Heart left ventricle (tissue), 16 donors: ENCODE measurements around the gene SPATA33. TPM values are rescaled to one million over a fixed set of nuclear protein-coding genes. Genes with fewer than 3 reads are reported as not detected.
A peak's percentile ranks its signal among the peaks of the same experiment; 100 is the strongest.

Source experiments
- ATAC-seq, 4 donors: fragments of 200-7000 bp; cut with Tn5 transposase; one replicate each; pipeline ENCODE4 v1.9.1; 2020 to 2022; ENCODE audit warnings: moderate library complexity in 4 of 4, mild to moderate bottlenecking in 3 of 4, moderate number of reproducible peaks in 1 of 4
- DNase-seq, 5 donors: peaks; one replicate each; pipeline ENCODE4 v3.0.0-alpha.2; 2020
- H3K27ac ChIP-seq, 12 donors: fragments of 200-600 bp; sonication (generic) in 4 of 12; one replicate each; pipeline versions ENCODE4 v1.5.0 to v1.8.0; 2016 to 2022; ENCODE audit warnings: mild to moderate bottlenecking in 2 of 12
- H3K27me3 ChIP-seq, 9 donors: fragments of 200-600 bp; sonication (generic) in 2 of 9; one replicate each; pipeline versions ENCODE4 v1.5.1 to v1.8.0; 2016 to 2022; ENCODE audit warnings: mild to moderate bottlenecking in 3 of 9
- H3K36me3 ChIP-seq, 9 donors: fragments of 200-600 bp; sonication (generic) in 2 of 9; one replicate each; pipeline versions ENCODE4 v1.5.0 to v1.8.0; 2018 to 2022; ENCODE audit warnings: mild to moderate bottlenecking in 2 of 9
- H3K4me1 ChIP-seq, 12 donors: fragments of 200-600 bp; sonication (generic) in 4 of 12; one replicate each; pipeline versions ENCODE4 v1.5.0 to v1.8.0; 2016 to 2022; ENCODE audit warnings: mild to moderate bottlenecking in 3 of 12
- H3K4me3 ChIP-seq, 12 donors: fragments of 200-600 bp; sonication (generic) in 4 of 12; one replicate each; pipeline versions ENCODE4 v1.5.0 to v1.8.0; 2017 to 2022; ENCODE audit warnings: mild to moderate bottlenecking in 9 of 12, moderate library complexity in 4 of 12
- H3K9me3 ChIP-seq, 12 donors: fragments of 200-600 bp; sonication (generic) in 4 of 12; one replicate each; pipeline versions ENCODE4 v1.5.0 to v1.8.0; 2016 to 2022; ENCODE audit warnings: mild to moderate bottlenecking in 1 of 12
- POLR2A ChIP-seq, 2 donors: fragments of 450-650 bp; IDR thresholded peaks; one replicate each; pipeline ENCODE4 v1.6.1; 2017; ENCODE audit warnings: antibody characterized with exemption in 2 of 2, mild to moderate bottlenecking in 2 of 2, moderate library complexity in 2 of 2
- WGBS, 4 donors: extraction: QIAGEN DNeasy Blood & Tissue Kit in 2 of 4; methylation state at CpG; one replicate each; pipeline versions ENCODE4 v1.1.5 to v1.1.7; 2013 to 2018; 5-methylcytosine and 5-hydroxymethylcytosine counted together
- intact Hi-C, 10 donors: fragments of 100-400 bp; cut with DNase I; formaldehyde crosslinking; loops; one replicate each; pipeline versions ENCODE4 v1.11.1 to v1.14.2; 2022
- polyA plus RNA-seq, 2 donors: library from polyadenylated mRNA; stranded (reverse); fragments of 200-250 nt; gene quantifications; one replicate each; pipeline ENCODE4 v1.2.3, GENCODE V29; 2013
- total RNA-seq, 9 donors: library from RNA; depleted of rRNA in 2 of 9; stranded (reverse); fragments of >200 nt in 2 of 9; fragmentation: NEBNext Ultra II Directional in 3 of 9; extraction: Animal tissue kit (Norgen Biotek cat#: 25700) in 3 of 9; gene quantifications; one replicate each; pipeline versions ENCODE4 v1.1.0 to v1.2.4, GENCODE V29; 2016 to 2023
- TF ChIP-seq, protein P1 (sequence below), 12 donors: fragments of 200-600 bp; sonication (generic) in 4 of 12; IDR thresholded peaks; one replicate each; pipeline versions ENCODE4 v1.5.0 to v1.8.0; 2018 to 2022; ENCODE audit warnings: antibody characterized with exemption in 12 of 12, mild to moderate bottlenecking in 5 of 12
- donor health status: ischemic (EF 13 %, LVEDD 7.1; RV severe dilation, severe dysfunction).
- donor health status: healthy with polysubstance abuse.
- donor health status: DM: no; HTN: yes; CAD: no.
- donor health status: DM: no; HTN: no; CAD: no.
- donor health status: ischemic (EF 25% LVEDD 6.9; RV normal size, moderate dysfunction).
- donor health status: ischemic (EF 25% LVEDD 5.7; RV mildly dilated, moderate dysfunction).
- donor health status: healthy.
- donor health status: DM: yes; HTN: yes; CAD: no.
- donor health status: ischemic (EF 35%, LVEDD 5.7; RV mildly dilated, moderate dysfunction).
- donor health status: nonischemic (EF 11% LVEDD 7.7; RV severe dilation, severe dysfunction).
- donor health status: DM: yes; HTN: yes; CAD: no.
- donor health status: PGD.
- donor health status: ischemic (EF 29% LVEDD 5.4; RV normal size, mild dysfunction).
- donor health status: nonischemic (EF 23%, LVEDD 6.1; RV moderate dilation, normal function).

The SPATA33 gene
- total and polyA plus RNA-seq, 11 donors: 0.94 to 5.1 (median 3.0) TPM

DNA sequence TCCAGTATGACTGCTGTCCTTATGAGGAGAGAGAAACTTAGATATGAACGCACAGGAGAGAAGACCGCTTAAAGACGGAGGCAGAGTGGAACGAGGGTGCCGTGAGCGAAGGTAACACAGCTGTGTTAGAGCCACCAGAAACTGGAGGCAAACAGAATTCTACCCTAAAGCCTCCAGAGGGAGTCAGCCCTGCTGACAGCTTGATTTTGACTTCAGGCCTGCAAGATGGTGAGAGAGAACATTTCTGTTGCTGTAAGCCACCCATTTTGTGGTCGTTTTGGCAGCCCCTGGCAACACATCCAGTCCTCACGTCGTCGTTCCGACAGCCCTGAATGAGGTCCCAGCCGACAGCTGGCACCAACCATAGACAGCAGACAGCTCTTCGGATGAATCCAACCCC is 46.6 kb downstream of the SPATA33 start:
- Histone ChIP-seq H3K36me3 (peaks cover 0 to 8% (median 0%) of the 10 kb centered on the region in 9 donors), H3K27me3 (no peaks in the 10 kb centered on the region), H3K4me1 (peaks cover 6 to 33% (median 24%) of the 10 kb centered on the region in 12 donors), H3K27ac (no peak overlapping the region), H3K4me3 (no peak overlapping the region), H3K9me3 (no peaks in the 10 kb centered on the region)
- intact Hi-C loops: loop anchor here in 6 of 10 donors (2.0 to 10.0 kb wide), 8 partner anchors 47 to 168 kb away; partner anchors contain the start of genes CHMP1A (in 1 of the 6), SPATA33 (in 1 of the 6) and TCF25 (in 1 of the 6)
- DNase-seq (peak in 1 of 5 donors; percentile 9), ATAC-seq (no peak)
- WGBS, 4 donors: 74 to 78% (median 77%) methylated on average over 12 to 13 of the region's 13 CpGs
- TF ChIP-seq POLR2A (IDR thresholded peaks at IDR 0.05): no peak
- TF ChIP-seq, protein P1, sequence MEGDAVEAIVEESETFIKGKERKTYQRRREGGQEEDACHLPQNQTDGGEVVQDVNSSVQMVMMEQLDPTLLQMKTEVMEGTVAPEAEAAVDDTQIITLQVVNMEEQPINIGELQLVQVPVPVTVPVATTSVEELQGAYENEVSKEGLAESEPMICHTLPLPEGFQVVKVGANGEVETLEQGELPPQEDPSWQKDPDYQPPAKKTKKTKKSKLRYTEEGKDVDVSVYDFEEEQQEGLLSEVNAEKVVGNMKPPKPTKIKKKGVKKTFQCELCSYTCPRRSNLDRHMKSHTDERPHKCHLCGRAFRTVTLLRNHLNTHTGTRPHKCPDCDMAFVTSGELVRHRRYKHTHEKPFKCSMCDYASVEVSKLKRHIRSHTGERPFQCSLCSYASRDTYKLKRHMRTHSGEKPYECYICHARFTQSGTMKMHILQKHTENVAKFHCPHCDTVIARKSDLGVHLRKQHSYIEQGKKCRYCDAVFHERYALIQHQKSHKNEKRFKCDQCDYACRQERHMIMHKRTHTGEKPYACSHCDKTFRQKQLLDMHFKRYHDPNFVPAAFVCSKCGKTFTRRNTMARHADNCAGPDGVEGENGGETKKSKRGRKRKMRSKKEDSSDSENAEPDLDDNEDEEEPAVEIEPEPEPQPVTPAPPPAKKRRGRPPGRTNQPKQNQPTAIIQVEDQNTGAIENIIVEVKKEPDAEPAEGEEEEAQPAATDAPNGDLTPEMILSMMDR (IDR thresholded peaks at IDR 0.05): no peak

DNA sequence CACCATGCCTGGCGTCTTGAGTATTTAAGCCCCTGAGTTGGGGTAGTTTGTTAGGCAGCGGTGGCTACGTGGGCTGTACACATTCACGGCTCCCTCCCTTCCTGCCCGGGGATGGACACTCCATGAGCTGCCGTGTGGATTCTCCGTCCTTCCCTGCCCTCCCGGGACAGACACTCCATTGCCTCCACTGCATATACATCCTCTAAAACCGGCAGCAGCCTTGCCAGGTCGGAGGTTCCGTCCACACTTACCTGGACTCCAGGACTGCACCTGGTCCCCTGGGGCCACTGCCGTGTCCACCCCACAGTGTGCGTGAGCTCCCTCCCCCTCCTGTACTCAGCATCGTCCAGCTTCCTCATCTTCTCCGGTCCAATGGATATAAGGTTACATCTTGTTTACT is 47.4 kb downstream of the SPATA33 start:
- no peak for ATAC-seq
- DNase-seq: peak in 1 of 5 donors; percentile 28
- TF ChIP-seq, protein P1 (IDR thresholded peaks at IDR 0.05): no peak
- TF ChIP-seq POLR2A (IDR thresholded peaks at IDR 0.05): no peak
- Histone ChIP-seq H3K27ac (no peak overlapping the region), H3K27me3 (no peaks in the 10 kb centered on the region), H3K4me3 (no peak overlapping the region), H3K4me1 (peaks cover 6 to 27% (median 19%) of the 10 kb centered on the region in 12 donors), H3K36me3 (peaks cover 0 to 8% (median 0%) of the 10 kb centered on the region in 9 donors), H3K9me3 (no peaks in the 10 kb centered on the region)
- intact Hi-C loops: loop anchor here in 7 of 10 donors (2.0 to 10.0 kb wide), 6 partner anchors 82 to 160 kb away; no protein-coding TSS in a partner anchor
- WGBS, 4 donors: 65 to 71% (median 69%) methylated on average over 15 of the region's 15 CpGs

DNA sequence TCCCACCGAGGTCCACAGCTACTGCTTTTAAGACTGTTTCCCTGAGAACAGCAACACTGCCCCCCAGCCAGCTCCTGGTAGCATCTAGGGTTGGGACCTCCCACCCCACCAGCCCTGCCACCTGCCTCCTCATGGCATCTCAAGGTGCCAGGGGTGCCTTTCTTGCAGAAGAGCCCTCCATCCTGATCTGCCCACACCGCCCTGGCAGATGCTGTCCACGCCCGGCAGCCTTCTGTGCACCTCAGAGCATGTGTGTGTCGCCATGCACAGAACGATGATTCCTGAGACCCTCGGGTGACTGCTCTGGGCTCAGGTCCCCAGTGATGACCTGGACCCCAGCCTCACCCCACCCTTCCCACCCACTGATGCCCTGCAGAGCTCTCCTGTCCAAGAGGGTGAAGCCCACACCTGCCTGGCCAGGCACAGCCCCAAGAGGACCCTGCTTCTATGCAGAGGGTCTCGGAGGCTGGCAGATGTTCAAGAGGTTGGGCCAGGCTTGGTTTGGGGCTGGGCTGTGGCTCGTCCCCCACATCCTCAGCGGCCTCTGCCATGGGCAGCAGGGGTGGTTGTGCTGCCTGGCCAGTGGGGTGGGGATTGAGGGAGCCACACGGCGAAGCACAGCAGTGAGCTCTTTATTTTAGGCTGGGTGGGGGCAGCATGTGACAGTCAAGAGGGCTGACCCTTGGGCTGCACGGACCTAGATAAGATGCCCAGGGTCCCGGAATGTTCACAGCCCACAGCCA is 49.1 kb downstream of the SPATA33 start:
- WGBS, 4 donors: 70 to 79% (median 77%) methylated on average over 10 to 14 of the region's 14 CpGs
- ATAC-seq (no peak), DNase-seq (peak in 1 of 5 donors; percentile 28)
- no peak overlapping the region for H3K27ac ChIP-seq
- TF ChIP-seq, protein P1 (IDR thresholded peaks at IDR 0.05): no peak
- no peak for TF ChIP-seq POLR2A (IDR thresholded peaks at IDR 0.05)
- H3K4me1 ChIP-seq: peaks cover 0 to 16% (median 6%) of the 10 kb centered on the region in 12 donors
- H3K27me3 ChIP-seq: no peaks in the 10 kb centered on the region
- intact Hi-C loops: loop anchor here in 9 of 10 donors (2.0 to 10.0 kb wide), 7 partner anchors 81 to 158 kb away; no protein-coding TSS in a partner anchor
- H3K4me3 ChIP-seq: no peak overlapping the region
- peaks cover 0 to 8% (median 0%) of the 10 kb centered on the region in 9 donors for H3K36me3 ChIP-seq
- no peaks in the 10 kb centered on the region for H3K9me3 ChIP-seq

DNA sequence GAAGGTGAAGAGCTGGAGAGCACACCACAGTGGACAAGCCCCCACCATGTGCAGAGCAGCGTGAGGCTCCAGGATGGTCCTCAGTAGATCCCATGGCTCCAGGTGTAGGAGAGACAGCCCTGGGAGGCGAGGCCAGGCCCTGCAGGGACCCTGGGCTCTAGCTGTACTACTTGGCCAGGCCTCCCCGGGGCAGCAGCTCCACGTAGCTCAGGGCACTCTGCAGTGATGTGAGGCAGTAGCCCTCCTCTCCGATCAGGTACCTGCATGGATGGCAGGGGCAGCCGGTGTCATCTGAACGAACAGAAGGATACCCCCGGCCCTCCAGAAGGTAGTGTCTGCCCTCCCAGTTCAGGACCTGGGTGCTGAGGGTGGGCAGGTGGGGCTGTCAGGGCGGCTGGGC is 50.1 kb downstream of the SPATA33 start:
- Histone ChIP-seq H3K4me1 (peaks cover 0 to 21% (median 5%) of the 10 kb centered on the region in 12 donors), H3K27me3 (peaks cover 0 to 4% (median 0%) of the 10 kb centered on the region in 9 donors), H3K9me3 (no peaks in the 10 kb centered on the region), H3K27ac (no peak overlapping the region), H3K4me3 (no peak overlapping the region), H3K36me3 (peaks cover 0 to 8% (median 0%) of the 10 kb centered on the region in 9 donors)
- no peak for ATAC-seq
- 87 to 93% (median 91%) methylated on average over 6 to 9 of the region's 9 CpGs for WGBS, 4 donors
- TF ChIP-seq POLR2A (IDR thresholded peaks at IDR 0.05): no peak
- TF ChIP-seq, protein P1 (IDR thresholded peaks at IDR 0.05): no peak
- DNase-seq: no peak
- intact Hi-C loops: loop anchor here in 9 of 10 donors (2.0 to 10.0 kb wide), 7 partner anchors 80 to 157 kb away; no protein-coding TSS in a partner anchor
